ENCODE results near the gene GRK7. TPM values are rescaled to one million over a fixed set of nuclear protein-coding genes. Genes with fewer than 3 reads are reported as not detected.
"Not testable (repeated sequence)": the region's sequence is repeated elsewhere in the genome, so short reads cannot be mapped to it uniquely, and the experiment has no call there.

The GRK7 gene
- total RNA-seq, 2 donors from 2014 or later = 0.12 TPM; not detected in 1

GRCh38 chr3:141738022-141738890 lies 25.0 kb upstream of the GRK7 start, which contains the start of gene RNF7:
Gene RNF7, plus strand, starts transcription at chr3:141738298. Its CDS starts 44 bp downstream, at chr3:141738342.
- Mint-ChIP-seq H3K9me3 (no peaks in the 10 kb centered on the region), H3K4me3 (peak within 1 kb of the TSS; percentile 100), H3K4me1 (ENCODE audit: low read depth in 2 of 2) (peaks cover 13 to 25% of the 10 kb centered on the region in 2 donors), H3K27ac (peak within 1 kb of the TSS; percentile 94 to 97), H3K36me3 (peaks cover 7% of the 10 kb centered on the region), H3K27me3 (peaks cover 7 to 8% of the 10 kb centered on the region in 2 donors)
- ATAC-seq = peak; percentile 99
- DNase-seq (ENCODE audit: low spot score) = peak; percentile 97

- peak overlapping the region; percentile 100 for H3K4me3 Mint-ChIP-seq
These were observed 24.3 kb upstream of the GRK7 start for GRCh38 chr3:141738891-141739363.

GRCh38 chr3:141739731-141740130 lies 23.5 kb upstream of the GRK7 start:
- no peak for ATAC-seq
- H3K27ac Mint-ChIP-seq = peak overlapping the region; percentile 94 to 97
- H3K4me1 Mint-ChIP-seq (ENCODE audit: low read depth in 2 of 2) = peaks cover 22 to 27% of the 10 kb centered on the region in 2 donors
- DNase-seq (ENCODE audit: low spot score) = no peak
- H3K9me3 Mint-ChIP-seq = no peaks in the 10 kb centered on the region
- peak overlapping the region; percentile 100 for H3K4me3 Mint-ChIP-seq
- peaks cover 12% of the 10 kb centered on the region for H3K36me3 Mint-ChIP-seq
- no peaks in the 10 kb centered on the region for H3K27me3 Mint-ChIP-seq

More at GRCh38 chr3:141738891-141739363, 24.3 kb upstream of the GRK7 start:
- H3K4me1 Mint-ChIP-seq (ENCODE audit: low read depth in 2 of 2) = peaks cover 14 to 27% of the 10 kb centered on the region in 2 donors
- peak overlapping the region; percentile 94 to 97 for H3K27ac Mint-ChIP-seq
- peaks cover under 1 to 2% of the 10 kb centered on the region in 2 donors for H3K27me3 Mint-ChIP-seq
- peaks cover 7% of the 10 kb centered on the region for H3K36me3 Mint-ChIP-seq
- no peak for ATAC-seq
- no peaks in the 10 kb centered on the region for H3K9me3 Mint-ChIP-seq
- no peak for DNase-seq (ENCODE audit: low spot score)

- Mint-ChIP-seq H3K4me3 (peak overlapping the region; percentile 100), H3K36me3 (peaks cover 15% of the 10 kb centered on the region), H3K4me1 (ENCODE audit: low read depth in 2 of 2) (peaks cover 22 to 27% of the 10 kb centered on the region in 2 donors), H3K27ac (peak overlapping the region; percentile 94 to 97), H3K9me3 (no peaks in the 10 kb centered on the region), H3K27me3 (no peaks in the 10 kb centered on the region)
- ATAC-seq (no peak), DNase-seq (ENCODE audit: low spot score) (no peak)
These were observed 22.9 kb upstream of the GRK7 start for GRCh38 chr3:141740349-141740748.

- Mint-ChIP-seq H3K9me3 (no peaks in the 10 kb centered on the region), H3K27ac (no peak overlapping the region), H3K27me3 (no peaks in the 10 kb centered on the region), H3K4me3 (no peak overlapping the region), H3K4me1 (ENCODE audit: low read depth in 2 of 2) (peaks cover 24 to 27% of the 10 kb centered on the region in 2 donors), H3K36me3 (peaks cover 19% of the 10 kb centered on the region)
- no peak for DNase-seq (ENCODE audit: low spot score)
- no peak for ATAC-seq
These were observed 19.9 kb upstream of the GRK7 start for GRCh38 chr3:141743305-141743704.

- H3K36me3 Mint-ChIP-seq = peaks cover 12% of the 10 kb centered on the region
- no peak overlapping the region for H3K4me3 Mint-ChIP-seq
- ATAC-seq = no peak
These were observed 16.2 kb upstream of the GRK7 start for GRCh38 chr3:141746962-141747361.

GRCh38 chr3:141753399-141753798 lies 9.8 kb upstream of the GRK7 start:
- no peak overlapping the region for H3K4me3 Mint-ChIP-seq
- H3K9me3 Mint-ChIP-seq = no peaks in the 10 kb centered on the region
- H3K27ac Mint-ChIP-seq = no peak overlapping the region
- H3K27me3 Mint-ChIP-seq = no peaks in the 10 kb centered on the region
- H3K36me3 Mint-ChIP-seq = no peaks in the 10 kb centered on the region
- DNase-seq (ENCODE audit: low spot score) (no peak), ATAC-seq (no peak)
- H3K4me1 Mint-ChIP-seq (ENCODE audit: low read depth in 2 of 2) = no peaks in the 10 kb centered on the region

More at GRCh38 chr3:141746962-141747361, 16.2 kb upstream of the GRK7 start:
- Mint-ChIP-seq H3K27ac (no peak overlapping the region), H3K4me1 (ENCODE audit: low read depth in 2 of 2) (peaks cover 9 to 17% of the 10 kb centered on the region in 2 donors), H3K27me3 (no peaks in the 10 kb centered on the region), H3K9me3 (no peaks in the 10 kb centered on the region)
- no peak for DNase-seq (ENCODE audit: low spot score)

- Mint-ChIP-seq H3K27ac (no peak overlapping the region), H3K27me3 (no peaks in the 10 kb centered on the region), H3K4me3 (no peak overlapping the region), H3K36me3 (no peaks in the 10 kb centered on the region), H3K4me1 (ENCODE audit: low read depth in 2 of 2) (no peaks in the 10 kb centered on the region), H3K9me3 (no peaks in the 10 kb centered on the region)
- ATAC-seq (no peak), DNase-seq (ENCODE audit: low spot score) (no peak)
These were observed 9.2 kb upstream of the GRK7 start for GRCh38 chr3:141754032-141754431.

- not testable (repeated sequence) for ATAC-seq; H3K4me1 Mint-ChIP-seq (ENCODE audit: low read depth in 2 of 2); H3K4me3 Mint-ChIP-seq; H3K27ac Mint-ChIP-seq; DNase-seq (ENCODE audit: low spot score); H3K27me3 Mint-ChIP-seq; H3K9me3 Mint-ChIP-seq; H3K36me3 Mint-ChIP-seq
These were observed 656 bp upstream of the GRK7 start for GRCh38 chr3:141762552-141762951.

GRCh38 chr3:141764045-141764444 lies 837 bp downstream of the GRK7 start:
- H3K9me3 Mint-ChIP-seq = no peaks in the 10 kb centered on the region
- DNase-seq (ENCODE audit: low spot score) = no peak
- H3K4me1 Mint-ChIP-seq (ENCODE audit: low read depth in 2 of 2) = no peaks in the 10 kb centered on the region
- H3K27ac Mint-ChIP-seq = no peak overlapping the region
- no peaks in the 10 kb centered on the region for H3K36me3 Mint-ChIP-seq
- peaks cover 0 to 4% of the 10 kb centered on the region in 2 donors for H3K27me3 Mint-ChIP-seq
- ATAC-seq = no peak
- H3K4me3 Mint-ChIP-seq = no peak overlapping the region

GRCh38 chr3:141764465-141764864 lies 1.3 kb downstream of the GRK7 start:
- peak in 1 of 2 donors; percentile 24 for ATAC-seq

GRCh38 chr3:141764986-141765385 lies 1.8 kb downstream of the GRK7 start:
- DNase-seq (ENCODE audit: low spot score) (no peak), ATAC-seq (peak in 1 of 2 donors; percentile 36)
- Mint-ChIP-seq H3K27ac (no peak overlapping the region), H3K4me3 (no peak overlapping the region), H3K4me1 (ENCODE audit: low read depth in 2 of 2) (no peaks in the 10 kb centered on the region), H3K36me3 (no peaks in the 10 kb centered on the region), H3K9me3 (no peaks in the 10 kb centered on the region), H3K27me3 (peaks cover 0 to 4% of the 10 kb centered on the region in 2 donors)

More at GRCh38 chr3:141764465-141764864, 1.3 kb downstream of the GRK7 start:
- Mint-ChIP-seq H3K4me3 (no peak overlapping the region), H3K4me1 (ENCODE audit: low read depth in 2 of 2) (no peaks in the 10 kb centered on the region), H3K27me3 (peaks cover 0 to 4% of the 10 kb centered on the region in 2 donors), H3K9me3 (no peaks in the 10 kb centered on the region), H3K36me3 (no peaks in the 10 kb centered on the region), H3K27ac (no peak overlapping the region)
- DNase-seq (ENCODE audit: low spot score) = no peak

- H3K4me3 Mint-ChIP-seq = no peak overlapping the region
- H3K4me1 Mint-ChIP-seq (ENCODE audit: low read depth in 2 of 2) = no peaks in the 10 kb centered on the region
- DNase-seq (ENCODE audit: low spot score) = no peak
- ATAC-seq = peak in 1 of 2 donors; percentile 44
- no peak overlapping the region for H3K27ac Mint-ChIP-seq
- no peaks in the 10 kb centered on the region for H3K9me3 Mint-ChIP-seq
- no peaks in the 10 kb centered on the region for H3K36me3 Mint-ChIP-seq
- peaks cover 0 to 4% of the 10 kb centered on the region in 2 donors for H3K27me3 Mint-ChIP-seq
These were observed 3.9 kb downstream of the GRK7 start for GRCh38 chr3:141767066-141767465.

- H3K27ac Mint-ChIP-seq = no peak overlapping the region
- no peaks in the 10 kb centered on the region for H3K4me1 Mint-ChIP-seq (ENCODE audit: low read depth in 2 of 2)
- no peak for ATAC-seq
These were observed 6.2 kb downstream of the GRK7 start for GRCh38 chr3:141769221-141769894.

More at GRCh38 chr3:141769221-141769894, 6.2 kb downstream of the GRK7 start:
- Mint-ChIP-seq H3K27me3 (peaks cover 0 to 4% of the 10 kb centered on the region in 2 donors), H3K9me3 (no peaks in the 10 kb centered on the region), H3K4me3 (no peak overlapping the region), H3K36me3 (no peaks in the 10 kb centered on the region)
- DNase-seq (ENCODE audit: low spot score) = no peak

All from natural killer cell treated with Interleukin-12 subunit alpha and Interleukin-12 subunit beta and Interleukin-15 and Interleukin-18, amount 100 ng/mL, for 72 hours (primary cell).